Measurements from ENCODE around the gene SAV1.
"Not testable (repeated sequence)": the region's sequence is repeated elsewhere in the genome, so short reads cannot be mapped to it uniquely, and the experiment has no call there.

Gene SAV1

DNA sequence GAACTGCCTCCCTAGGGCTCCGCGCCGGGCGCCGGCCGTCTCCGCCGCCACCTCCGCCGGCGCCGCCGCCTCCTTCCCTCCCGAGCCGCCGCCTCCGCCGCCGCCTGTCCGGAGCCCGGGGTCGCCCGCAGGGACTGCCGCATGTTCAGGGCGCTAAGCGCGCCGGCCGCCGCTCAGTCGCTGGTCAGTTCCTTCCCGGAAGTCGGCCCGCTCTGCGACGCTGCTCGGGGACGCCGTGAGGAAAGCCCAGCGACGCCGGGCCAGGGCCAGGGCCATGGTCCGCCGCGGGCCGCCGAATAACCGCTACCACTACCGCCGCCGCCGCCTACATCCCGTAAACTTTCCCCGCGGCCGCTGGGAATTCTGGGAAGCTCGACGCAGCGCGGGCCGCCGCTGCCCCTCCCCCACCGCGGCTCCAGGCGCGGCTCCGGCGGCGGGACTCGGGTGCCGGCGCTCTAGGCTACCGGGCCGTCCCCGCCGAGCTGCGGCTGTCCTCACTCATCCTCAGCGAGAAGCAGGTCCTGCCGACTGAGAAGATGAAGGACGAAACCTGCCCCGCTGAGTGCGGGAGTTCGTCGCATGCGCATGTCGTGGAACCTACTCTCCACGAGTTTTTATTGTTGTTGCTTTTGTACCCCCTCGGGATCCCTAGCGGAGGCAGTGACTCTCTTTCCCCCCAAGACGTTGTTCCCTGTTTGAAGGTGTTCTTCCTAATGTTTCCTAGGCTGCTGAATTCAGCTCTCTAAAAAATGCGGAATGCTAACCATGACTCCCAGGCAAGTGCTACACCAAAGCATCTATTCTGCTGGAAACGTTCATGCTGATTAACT lies at the start of gene SAV1:
Gene SAV1 (minus strand): TSS at position 311 of the 830 bp plus-strand sequence. CDS start 339 bp downstream, outside the sequence.
- in situ Hi-C loops (cut with MboI; ENCODE audit: low sequenced_read_pairs) = no loop called here

DNA sequence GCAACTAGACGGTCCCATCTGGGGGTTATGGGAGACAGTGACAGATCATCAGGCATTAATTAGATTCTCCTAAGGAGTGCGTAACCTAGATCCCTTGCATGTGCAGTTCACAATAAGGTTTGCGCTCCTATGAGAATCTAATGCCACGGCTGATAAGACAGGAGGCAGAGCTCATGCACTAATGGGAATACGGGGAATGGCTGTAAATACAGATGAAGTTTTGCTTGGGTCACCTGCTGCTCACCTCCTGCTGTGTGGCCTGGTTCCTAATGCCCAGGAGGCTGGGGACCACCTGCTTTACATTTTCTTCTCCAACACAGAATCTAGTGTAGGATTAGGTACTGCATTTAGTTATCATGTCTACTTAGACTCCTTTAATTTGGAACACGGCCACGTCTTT lies 49.7 kb upstream of the SAV1 start:
- in situ Hi-C loops (cut with MboI; ENCODE audit: low sequenced_read_pairs) = no loop called here

DNA sequence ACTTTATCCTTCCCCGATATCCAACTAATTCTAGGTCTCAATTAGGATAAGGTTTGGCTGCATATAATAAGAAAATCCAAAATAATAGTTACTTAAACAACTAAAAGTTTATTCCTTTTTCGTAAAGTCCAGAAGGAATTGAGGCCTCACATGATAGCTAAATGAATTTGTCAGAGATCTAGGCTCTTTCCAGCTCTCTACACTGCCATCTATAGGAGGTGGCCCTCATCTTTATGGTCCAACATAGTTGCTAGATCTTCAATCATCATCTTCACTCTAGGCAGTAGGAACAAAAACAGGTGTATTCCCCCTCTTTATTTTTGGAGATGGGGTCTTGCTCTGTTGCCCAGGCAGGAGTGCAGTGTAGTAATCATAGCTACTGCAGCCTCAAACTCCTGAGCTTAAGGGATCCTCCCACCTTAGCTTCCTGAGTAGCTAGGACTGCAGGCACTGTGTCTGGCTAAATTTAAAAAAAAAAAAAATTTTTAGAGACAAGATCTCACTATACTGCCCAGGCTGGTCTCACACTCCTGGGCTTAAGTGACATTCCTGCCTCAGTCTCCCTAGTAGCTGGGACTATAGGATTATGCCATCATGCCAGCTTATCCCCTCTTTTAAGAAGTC lies 46.5 kb upstream of the SAV1 start:
- in situ Hi-C loops (cut with MboI; ENCODE audit: low sequenced_read_pairs) = no loop called here

DNA sequence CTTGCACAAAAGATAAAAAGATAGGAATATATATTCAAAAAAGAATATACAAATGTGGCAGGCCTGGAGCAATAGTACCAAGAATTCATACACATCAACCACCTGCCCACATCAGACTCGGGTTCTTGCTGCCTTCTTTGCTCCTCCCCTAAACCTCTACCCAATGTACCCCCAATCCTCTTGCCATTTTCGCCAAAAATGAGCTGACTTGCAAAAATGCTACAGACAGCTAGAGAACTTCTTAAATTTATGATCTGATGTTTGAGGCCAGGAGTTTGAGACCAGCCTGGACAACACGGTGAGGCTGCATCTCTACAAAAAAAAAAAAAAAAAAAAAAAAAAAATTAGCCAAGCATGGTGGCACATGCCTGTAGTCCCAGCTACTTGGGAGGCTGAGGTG lies 42.9 kb upstream of the SAV1 start:
- in situ Hi-C loops (cut with MboI; ENCODE audit: low sequenced_read_pairs) = no loop called here

DNA sequence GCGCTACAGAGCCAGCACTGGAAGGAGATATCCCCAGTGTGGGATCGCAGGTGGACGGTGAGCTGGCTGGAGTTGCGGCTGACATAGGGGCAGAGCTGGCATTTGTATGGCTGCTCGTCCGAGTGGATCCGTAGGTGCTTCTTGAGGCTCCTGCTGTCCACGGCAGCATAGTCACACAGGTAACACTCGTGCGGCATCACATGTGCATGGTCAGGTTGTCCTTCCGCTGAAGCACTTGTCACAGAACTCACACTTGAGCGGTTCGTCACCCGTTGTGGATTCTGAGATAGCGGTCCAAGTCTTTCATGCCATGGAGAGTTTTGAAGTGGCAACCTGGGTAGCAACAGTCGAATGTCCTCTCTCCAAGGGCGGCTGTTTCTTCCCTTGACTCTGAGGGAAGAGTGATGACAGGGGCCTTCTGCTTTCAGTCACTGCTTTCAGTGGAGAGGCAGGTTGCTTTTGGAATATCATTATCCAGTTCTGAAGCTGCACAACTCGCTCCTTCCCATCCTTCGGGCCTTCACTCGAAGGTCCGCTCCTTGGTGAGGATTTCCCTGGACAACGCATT lies 37.0 kb upstream of the SAV1 start:
- in situ Hi-C loops (cut with MboI; ENCODE audit: low sequenced_read_pairs) = no loop called here

DNA sequence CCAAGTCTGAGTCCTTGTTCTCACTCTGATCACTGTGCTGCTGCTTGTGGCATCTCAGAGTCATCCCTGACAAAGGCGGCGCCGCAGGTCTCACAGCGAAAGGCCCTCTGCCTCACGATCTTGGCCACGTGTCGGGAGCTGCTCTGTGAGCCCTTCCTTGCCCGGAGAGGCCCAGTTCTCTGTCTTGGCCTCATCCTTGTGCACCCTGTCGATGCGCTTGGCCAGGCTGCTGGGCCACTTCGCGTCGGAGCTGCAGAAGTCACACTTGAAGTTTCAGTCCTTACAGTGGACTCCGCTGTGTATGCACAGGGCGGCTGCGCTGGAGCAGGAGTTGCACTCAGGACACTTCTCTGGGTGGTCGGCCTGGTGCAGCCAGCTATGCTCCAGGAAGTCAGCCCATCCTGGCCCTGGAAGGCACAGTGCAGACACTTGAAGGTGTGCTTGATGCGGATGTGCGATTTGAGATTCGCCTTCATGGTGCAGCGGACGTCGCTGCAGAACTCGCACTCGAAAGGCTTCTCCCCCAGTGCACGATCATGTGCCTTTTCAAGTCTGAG lies 36.4 kb upstream of the SAV1 start:
- in situ Hi-C loops (cut with MboI; ENCODE audit: low sequenced_read_pairs) = no loop called here

DNA sequence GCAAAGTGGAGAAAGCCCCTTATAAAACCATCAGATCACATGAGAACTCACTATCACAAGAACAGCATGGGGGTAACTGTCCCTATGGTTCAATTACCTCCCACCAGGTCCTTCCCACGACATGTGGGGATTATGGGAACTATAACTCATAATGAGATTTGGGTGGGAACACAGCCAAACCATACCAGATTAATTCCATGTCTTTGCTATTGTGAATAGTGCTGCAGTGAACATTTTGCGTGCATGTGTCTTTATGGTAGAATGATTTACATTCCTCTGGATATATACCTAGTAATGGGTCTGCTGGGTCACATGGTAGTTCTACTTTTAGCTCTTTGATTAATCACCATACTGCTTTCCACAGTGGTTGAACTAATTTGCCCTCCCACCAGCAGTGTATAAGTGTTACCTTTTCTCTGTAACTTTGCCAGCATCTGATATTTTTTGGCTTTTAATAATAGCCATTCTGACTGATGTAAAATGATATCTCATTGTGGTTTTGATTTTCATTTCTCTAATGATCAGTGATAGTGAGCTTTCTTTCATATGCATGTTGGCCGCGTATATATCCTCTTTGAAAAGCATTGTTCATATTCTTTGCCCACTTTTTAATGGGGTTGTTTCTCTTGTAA lies 29.7 kb upstream of the SAV1 start:
- in situ Hi-C loops (cut with MboI; ENCODE audit: low sequenced_read_pairs) = no loop called here

DNA sequence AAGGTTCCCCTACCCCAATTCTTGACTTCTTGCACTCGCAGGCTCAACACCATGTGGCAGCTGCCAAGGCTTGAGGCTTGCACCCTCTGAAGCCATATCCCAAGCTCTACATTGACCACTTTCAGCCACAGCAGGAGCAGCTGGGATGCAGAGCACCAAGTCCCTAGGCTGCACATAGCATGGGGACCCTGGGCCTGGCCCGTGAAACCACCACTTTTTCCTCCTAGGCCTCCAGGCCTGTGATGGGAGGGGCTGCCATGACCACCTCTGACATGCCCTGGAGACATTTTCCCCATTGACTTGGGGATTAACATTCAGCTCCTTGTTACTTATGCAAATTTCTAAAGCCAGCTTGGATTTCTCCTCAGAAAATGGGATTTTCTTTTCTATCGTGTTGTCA lies 26.2 kb upstream of the SAV1 start:
- in situ Hi-C loops (cut with MboI; ENCODE audit: low sequenced_read_pairs) = not testable (repeated sequence)

DNA sequence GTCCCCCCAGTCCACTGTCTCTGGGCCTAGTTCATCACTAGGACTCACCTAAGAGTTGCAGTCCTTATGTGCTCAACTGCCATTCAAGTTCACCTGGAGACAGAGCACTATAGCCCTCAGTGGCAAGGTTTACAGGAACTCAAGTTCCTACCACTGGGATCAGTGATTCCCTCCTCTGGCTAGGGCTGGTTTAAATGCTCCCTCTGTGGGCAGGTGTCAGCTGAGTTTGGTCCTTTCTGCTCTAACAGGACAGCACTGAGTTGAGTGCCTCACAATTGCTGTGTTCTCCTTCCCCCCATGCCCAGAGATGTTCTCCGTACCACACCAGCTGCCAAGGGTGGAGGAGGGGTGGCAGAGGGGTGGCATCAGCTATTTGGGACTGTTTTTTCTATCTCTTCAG lies 20.8 kb upstream of the SAV1 start:
- in situ Hi-C loops (cut with MboI; ENCODE audit: low sequenced_read_pairs) = no loop called here

DNA sequence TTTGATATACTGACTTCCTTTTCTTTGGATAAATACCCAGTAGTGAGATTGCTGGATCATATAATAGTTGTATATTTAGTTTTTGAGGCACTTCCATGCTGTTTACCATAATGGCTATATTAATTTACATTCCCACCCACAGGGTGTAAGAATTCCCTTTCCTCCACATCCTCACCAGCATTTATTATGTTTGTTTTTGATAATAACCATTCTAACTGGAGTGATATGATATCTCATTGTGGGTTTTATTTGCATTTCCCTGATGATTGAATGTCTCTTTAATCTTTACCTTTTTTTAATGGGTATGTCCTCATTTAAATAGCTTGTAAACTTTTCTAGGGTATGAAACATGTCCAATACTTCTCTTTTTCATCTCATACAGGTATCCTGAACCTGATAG lies 11.6 kb upstream of the SAV1 start:
- in situ Hi-C loops (cut with MboI; ENCODE audit: low sequenced_read_pairs) = no loop called here

DNA sequence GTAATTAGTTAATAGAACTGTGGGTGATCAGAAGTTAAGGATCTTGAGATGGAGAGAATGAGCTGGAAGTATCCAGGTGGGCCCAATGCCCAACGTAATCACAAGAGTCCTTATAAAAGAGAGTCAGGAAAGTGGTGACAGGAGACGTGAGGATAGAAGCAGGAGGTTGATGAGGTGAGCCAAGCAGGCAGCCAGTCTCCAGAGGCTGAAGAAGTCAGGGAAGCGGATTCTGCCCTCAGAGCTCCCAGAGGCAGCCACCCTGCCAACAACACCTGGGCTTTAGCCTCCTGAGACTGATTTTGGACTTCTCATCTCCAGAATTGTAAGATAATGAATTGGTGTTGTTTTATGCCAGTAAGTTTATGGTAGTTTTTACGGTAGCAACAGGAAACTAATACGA lies 10.1 kb upstream of the SAV1 start:
- in situ Hi-C loops (cut with MboI; ENCODE audit: low sequenced_read_pairs) = no loop called here

DNA sequence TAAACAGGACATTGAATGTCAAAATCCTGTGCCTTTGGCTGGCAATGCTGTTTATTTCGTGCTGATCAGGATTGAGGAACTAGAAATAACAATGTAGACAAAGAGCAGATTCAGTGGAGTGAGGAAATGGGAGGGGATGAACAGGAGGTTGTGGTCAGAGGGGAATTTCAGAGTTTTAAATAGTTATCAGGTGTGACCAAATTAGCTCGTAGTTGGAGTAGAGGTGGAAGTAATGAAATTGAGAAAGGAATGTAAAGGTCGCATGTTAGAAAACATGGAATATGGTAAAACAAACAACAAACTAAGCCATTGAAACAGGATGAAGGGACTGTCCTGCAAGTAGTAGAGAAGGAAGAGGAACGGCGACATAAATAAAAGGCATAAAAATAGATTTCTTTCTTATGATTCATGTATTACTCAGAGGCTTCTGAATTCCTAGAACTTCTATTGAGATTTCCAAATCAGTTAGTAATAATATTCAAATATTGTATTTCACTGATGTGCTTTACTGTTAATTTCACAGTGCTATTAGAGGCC lies 9.5 kb upstream of the SAV1 start:
- in situ Hi-C loops (cut with MboI; ENCODE audit: low sequenced_read_pairs) = no loop called here

DNA sequence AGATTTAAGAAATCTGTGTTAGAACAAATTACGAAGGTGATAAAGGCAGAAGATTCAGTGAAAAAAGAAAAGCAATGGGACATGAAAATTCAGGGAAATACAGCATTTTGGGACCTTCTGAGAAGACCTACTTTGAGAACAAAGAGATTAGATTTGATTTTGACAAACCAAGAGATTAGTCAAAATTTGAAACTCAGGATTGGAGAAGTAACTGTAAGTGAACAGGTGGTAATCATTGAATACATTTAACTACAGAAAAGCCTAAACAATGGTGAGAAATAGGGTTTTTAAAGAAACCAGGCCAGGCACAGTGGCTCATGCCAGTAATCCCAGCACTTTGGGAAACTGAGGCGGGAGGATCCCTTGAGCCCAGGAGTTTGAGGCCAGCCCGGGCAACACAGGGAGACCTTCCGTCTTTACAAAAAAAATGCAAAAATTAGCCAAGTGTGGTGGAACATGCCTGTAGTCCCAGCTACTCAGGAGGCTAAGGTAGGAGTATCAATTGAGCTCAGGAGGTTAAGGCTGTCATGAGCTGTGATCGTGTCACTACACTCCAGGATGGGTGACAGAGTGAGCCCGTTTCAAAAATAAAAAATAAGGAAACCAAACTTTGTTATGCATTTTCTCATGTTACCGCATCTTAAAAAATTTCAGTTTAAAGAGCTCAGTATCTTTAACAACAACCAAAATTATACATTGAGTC lies 8.9 kb upstream of the SAV1 start:
- in situ Hi-C loops (cut with MboI; ENCODE audit: low sequenced_read_pairs) = no loop called here

DNA sequence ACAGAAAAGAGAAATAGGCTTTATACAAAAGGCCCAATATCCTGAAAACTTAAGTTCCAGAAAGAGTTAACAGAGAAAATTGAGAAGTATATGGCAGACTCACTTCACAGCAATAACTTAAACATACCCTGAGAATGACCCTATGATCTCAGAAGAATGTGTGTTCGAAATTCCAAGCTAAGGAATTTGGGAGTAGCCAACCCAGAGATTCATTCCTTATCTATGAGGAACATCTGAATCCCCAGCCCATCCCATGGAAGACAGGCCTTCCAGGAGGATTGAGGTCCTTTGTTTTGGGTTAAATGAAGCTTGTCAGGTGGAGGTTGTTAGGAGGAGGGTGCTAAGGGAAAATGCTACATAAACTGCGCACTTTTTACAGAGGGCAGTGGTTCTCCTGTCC lies 7.5 kb upstream of the SAV1 start:
- in situ Hi-C loops (cut with MboI; ENCODE audit: low sequenced_read_pairs) = no loop called here

DNA sequence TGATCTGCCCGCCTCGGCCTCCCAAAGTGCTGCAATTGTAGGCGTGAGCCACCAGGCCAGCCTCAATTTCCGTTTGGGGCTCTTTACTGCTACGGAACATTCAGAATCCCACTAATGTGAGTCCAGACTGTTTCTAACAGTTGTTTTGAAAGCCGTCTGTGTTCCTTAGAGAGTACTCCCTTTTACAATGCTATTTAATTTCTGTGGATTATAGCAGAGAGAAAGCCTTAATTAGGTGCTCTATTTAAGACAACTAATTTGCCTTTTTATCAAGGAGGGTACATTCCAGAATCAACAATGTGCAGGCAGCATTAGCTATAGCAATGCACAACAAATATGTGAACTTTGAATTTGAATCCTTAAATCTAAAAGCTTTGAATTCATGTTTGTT lies 2.8 kb upstream of the SAV1 start:
- in situ Hi-C loops (cut with MboI; ENCODE audit: low sequenced_read_pairs) = no loop called here

DNA sequence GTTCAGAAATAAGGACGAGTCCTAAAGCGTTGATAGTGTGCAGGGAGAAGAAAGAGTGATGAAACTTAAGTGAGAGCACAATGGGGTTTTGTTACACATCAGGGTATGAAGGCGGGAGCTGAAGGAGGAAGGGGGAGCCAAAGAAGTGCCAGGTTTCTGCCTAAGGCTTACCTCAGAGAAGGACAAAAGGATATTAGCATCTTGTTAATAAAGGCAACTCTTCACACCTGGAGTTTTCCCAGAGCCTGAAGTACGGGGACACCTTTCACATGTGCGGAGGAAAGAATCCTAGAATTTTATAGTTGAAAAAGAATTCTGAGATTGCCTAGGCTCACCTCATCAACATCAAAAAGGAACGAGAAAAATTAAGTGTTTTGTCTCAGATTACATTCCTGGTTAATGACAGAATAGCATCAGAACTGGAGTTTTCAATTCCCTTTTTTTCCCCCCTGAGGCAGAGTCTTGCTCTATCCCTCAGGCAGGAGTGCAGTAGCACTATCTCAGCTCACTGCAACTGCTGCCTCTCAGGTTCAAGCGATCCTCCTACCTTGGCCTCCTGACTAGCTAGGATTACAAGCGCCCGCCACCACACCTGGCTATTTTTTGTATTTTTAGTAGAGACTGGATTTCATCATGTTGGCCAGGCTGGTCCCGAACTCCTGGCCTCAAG lies 2.2 kb upstream of the SAV1 start:
- in situ Hi-C loops (cut with MboI; ENCODE audit: low sequenced_read_pairs) = no loop called here

DNA sequence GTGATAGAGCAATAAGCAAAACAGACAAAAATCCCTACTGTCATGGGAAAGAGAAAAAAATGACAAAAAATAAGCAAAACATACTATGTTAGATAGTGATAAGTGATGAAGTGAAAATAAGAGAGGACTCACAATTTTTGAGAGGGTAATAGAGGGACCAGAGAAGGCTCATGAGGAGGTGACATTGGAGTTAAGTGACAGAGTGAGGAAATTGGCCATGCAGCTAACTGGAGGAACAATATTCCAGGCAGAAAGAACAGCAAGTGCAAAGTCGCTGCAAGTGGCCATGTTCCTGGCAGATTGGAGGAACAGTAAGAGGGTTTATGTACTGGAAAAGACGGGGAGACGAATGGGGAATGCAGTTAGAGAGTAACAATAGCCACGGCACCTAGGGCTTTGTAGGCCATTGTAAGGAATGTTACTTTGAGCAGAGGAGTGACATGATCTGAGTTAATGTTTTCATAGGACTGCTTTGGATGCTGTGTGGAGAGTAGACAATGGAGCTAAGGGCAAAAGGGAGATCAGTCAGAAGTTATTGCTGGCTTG lies 1.4 kb upstream of the SAV1 start:
- in situ Hi-C loops (cut with MboI; ENCODE audit: low sequenced_read_pairs) = no loop called here

DNA sequence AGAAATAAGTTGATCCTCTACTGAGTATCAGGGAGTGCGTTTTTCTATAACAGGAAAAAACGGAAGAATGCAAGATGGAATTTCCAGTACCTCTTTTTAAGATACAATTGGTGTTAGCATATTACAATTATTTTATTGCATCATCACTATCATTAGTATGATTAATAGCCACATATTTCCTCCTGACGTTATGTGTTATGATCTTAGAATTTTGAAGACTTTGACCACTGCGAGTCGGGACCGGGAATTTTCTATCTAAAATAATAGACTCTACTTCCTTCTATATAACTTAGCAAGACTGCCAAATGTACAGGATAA lies 679 bp upstream of the SAV1 start:
- in situ Hi-C loops (cut with MboI; ENCODE audit: low sequenced_read_pairs) = no loop called here

DNA sequence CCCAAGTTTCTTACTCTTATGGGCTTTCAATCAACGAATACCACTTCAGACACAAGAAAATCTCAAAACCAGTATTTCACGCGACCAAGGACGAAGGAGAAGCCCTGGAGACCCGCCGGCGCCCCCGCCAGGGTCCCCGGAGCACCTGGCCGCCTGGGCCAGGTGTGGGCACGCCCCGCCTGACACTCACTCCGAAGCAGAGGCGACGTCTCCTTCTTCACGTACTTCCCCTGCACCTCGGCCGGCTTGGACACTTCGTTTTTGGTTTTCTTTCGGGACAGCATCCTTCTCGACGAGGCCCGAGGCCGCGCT lies 466 bp downstream of the SAV1 start:
- in situ Hi-C loops (cut with MboI; ENCODE audit: low sequenced_read_pairs) = no loop called here
